Panc1 (cell line): ENCODE measurements around the gene MRPL46. TPM values are rescaled to one million over a fixed set of nuclear protein-coding genes. Genes with fewer than 3 reads are reported as not detected.
A peak's percentile ranks its signal among the peaks of the same experiment; 100 is the strongest.
"Not testable (repeated sequence)": the region's sequence is repeated elsewhere in the genome, so short reads cannot be mapped to it uniquely, and the experiment has no call there.

Experiments used
- ATAC-seq: fragments of 200-7000 bp; cut with Tn5 transposase; 2 replicates; pipeline ENCODE4 v1.9.1; 2020; ENCODE audit warnings: mild to moderate bottlenecking, moderate library complexity
- BruUV-seq: library from RNA; stranded (reverse); fragments of 400-500 nt; replicated peaks from 2 replicates; lab custom pipeline; 2021; lab: Mats Ljungman, UMichigan
- CTCF ChIA-PET: fragments of 300-600 bp; sonication (Branson Sonifier 250); formaldehyde crosslinking; loops from one replicate; lab custom pipeline; 2022; ENCODE audit warnings: antibody characterized with exemption; lab: Charles Lee
- POLR2A ChIA-PET: fragments of 300-600 bp; sonication (Branson Sonifier 250); formaldehyde crosslinking; loops from one replicate; lab custom pipeline; 2022; ENCODE audit warnings: antibody characterized with exemption; lab: Charles Lee
- DNase-seq: peaks from one replicate; pipeline ENCODE4 v3.0.0-alpha.2; 2010; ENCODE audit warnings: low read depth, low spot score
- H3K27ac ChIP-seq: 2 replicates; pipeline ENCODE4 v1.5.1; 2011; ENCODE audit warnings: mild to moderate bottlenecking, low read length, inconsistent platforms
- H3K27me3 ChIP-seq: fragments of 200-500 bp; sonication (Bioruptor generic); 2 replicates; pipeline ENCODE4 v1.6.0; 2014; ENCODE audit warnings: low read length, inconsistent platforms; ENCODE audit not compliant: control insufficient read depth, insufficient read depth
- H3K36me3 ChIP-seq: fragments of 200-500 bp; sonication (Bioruptor generic); 2 replicates; pipeline ENCODE4 v1.5.1; 2014; ENCODE audit warnings: inconsistent platforms, mild to moderate bottlenecking, low read length, moderate library complexity; ENCODE audit not compliant: control insufficient read depth, insufficient read depth
- H3K4me1 ChIP-seq: 2 replicates; pipeline ENCODE4 v1.5.1; 2011; ENCODE audit warnings: inconsistent platforms, mild to moderate bottlenecking, low read length, moderate library complexity; ENCODE audit not compliant: control insufficient read depth, insufficient read depth
- H3K4me3 ChIP-seq, 2 experiments: 2 replicates each; pipeline ENCODE4 v1.5.1; 2011 to 2012; ENCODE audit warnings: low read depth in 2 of 2, low read length in 2 of 2, mild to moderate bottlenecking in 2 of 2, inconsistent platforms in 1 of 2, moderate library complexity in 1 of 2
- H3K9me3 ChIP-seq: fragments of 200-500 bp; sonication (Bioruptor generic); 2 replicates; pipeline ENCODE4 v1.5.1; 2014; ENCODE audit warnings: low read depth, mild to moderate bottlenecking, inconsistent platforms, low read length, moderate library complexity; ENCODE audit not compliant: control insufficient read depth, insufficient read depth
- CTCF ChIP-seq: fragments of 450-650 bp; IDR thresholded peaks from 2 replicates; pipeline ENCODE4 v1.5.1; 2017; ENCODE audit warnings: mild to moderate bottlenecking
- POLR2AphosphoS5 ChIP-seq: IDR thresholded peaks from 2 replicates; pipeline ENCODE4 v1.6.1; 2012; ENCODE audit warnings: mild to moderate bottlenecking, low read depth, low read length, moderate library complexity
- REST ChIP-seq, 2 experiments: IDR thresholded peaks; 2 replicates each; pipeline ENCODE4 v1.6.1; 2011 to 2012; ENCODE audit warnings: low read depth in 2 of 2, control low read depth in 1 of 2, low read length in 1 of 2, mild to moderate bottlenecking in 1 of 2, moderate library complexity in 1 of 2; ENCODE audit not compliant: insufficient read depth in 1 of 2
- SIN3A ChIP-seq: IDR thresholded peaks from 2 replicates; pipeline ENCODE4 v1.6.1; 2012; ENCODE audit warnings: low read depth, mild to moderate bottlenecking, low read length, moderate library complexity, borderline replicate concordance; ENCODE audit not compliant: insufficient read depth
- TCF7L2 ChIP-seq: IDR thresholded peaks from 2 replicates; pipeline ENCODE4 v1.6.1; 2011; ENCODE audit warnings: mild to moderate bottlenecking, low read depth, low read length, inconsistent platforms
- in situ Hi-C: cut with HindIII; loops from 2 replicates; pipeline ENCODE4 v1.10.0; 2016; ENCODE audit warnings: low sequenced_read_pairs, low pct_unique_long_range_greater_than_20kb
- intact Hi-C: fragments of 100-400 bp; cut with micrococcal nuclease; formaldehyde crosslinking; loops from one replicate; pipeline ENCODE4 v1.10.0; 2022; ENCODE audit not compliant: unreplicated experiment
- total RNA-seq: library from RNA; stranded (reverse); gene quantifications from one replicate; pipeline ENCODE4 v1.2.1, GENCODE V29; 2021; ENCODE audit not compliant: unreplicated experiment

The MRPL46 gene
- total RNA-seq, 1 experiment from 2014 or later: 31.3 TPM

GRCh38 chr15:88477126-88477525 lies 9.9 kb upstream of the MRPL46 start:
- no peak for DNase-seq
- TF ChIP-seq CTCF (no peak), REST (IDR thresholded peaks at IDR 0.05; ENCODE audit: insufficient read depth in 1 of 2, low read depth in 2 of 2, low read length in 1 of 2) (no peak), SIN3A (no peak), TCF7L2 (no peak), POLR2AphosphoS5 (no peak)
- ChIA-PET POLR2A (no interaction called here), CTCF (interaction anchor here (0.8 kb wide), 2 partner anchors 137 to 489 kb away, joined by 3 to 4 read pairs; no protein-coding TSS in a partner anchor)
- no peaks in the 10 kb centered on the region for H3K27me3 ChIP-seq
- in situ Hi-C loops: no loop called here
- no peak overlapping the region for H3K4me3 ChIP-seq
- no peak for ATAC-seq
- H3K4me1 ChIP-seq: no peaks in the 10 kb centered on the region
- H3K9me3 ChIP-seq: no peaks in the 10 kb centered on the region
- no peak overlapping the region for H3K27ac ChIP-seq
- H3K36me3 ChIP-seq: peaks cover 3% of the 10 kb centered on the region; the same call in 1 of the 2 replicates
- BruUV-seq: no TSS peak
- intact Hi-C loops: no loop called here

- no TSS peak for BruUV-seq
- Histone ChIP-seq H3K27me3 (no peaks in the 10 kb centered on the region), H3K4me1 (no peaks in the 10 kb centered on the region), H3K9me3 (no peaks in the 10 kb centered on the region), H3K27ac (no peak overlapping the region), H3K4me3 (no peak overlapping the region), H3K36me3 (peaks cover 3% of the 10 kb centered on the region; the same call in 1 of the 2 replicates)
- ATAC-seq (peak; percentile 50; the same call in 1 of the 2 replicates), DNase-seq (no peak)
- TF ChIP-seq CTCF: peak; percentile 79
- no peak for TF ChIP-seq REST (IDR thresholded peaks at IDR 0.05; ENCODE audit: insufficient read depth in 1 of 2, low read depth in 2 of 2, low read length in 1 of 2)
- ChIA-PET CTCF (interaction anchor here (0.8 kb wide), 2 partner anchors 138 to 488 kb away, joined by 3 to 4 read pairs; no protein-coding TSS in a partner anchor), POLR2A (no interaction called here)
- intact Hi-C loops (loop anchor here (1.0 kb wide), 1 partner anchor 138 kb away; no protein-coding TSS in a partner anchor), in situ Hi-C loops (no loop called here)
These were observed 9.5 kb upstream of the MRPL46 start for GRCh38 chr15:88476635-88477060.

GRCh38 chr15:88473661-88474293 lies 6.6 kb upstream of the MRPL46 start:
- H3K27ac ChIP-seq, POLR2A ChIA-PET, in situ Hi-C loops, DNase-seq, intact Hi-C loops, BruUV-seq, H3K9me3 ChIP-seq, CTCF ChIA-PET, H3K36me3 ChIP-seq, H3K4me3 ChIP-seq, ATAC-seq, H3K4me1 ChIP-seq, H3K27me3 ChIP-seq: not testable (repeated sequence)
